HG03575 (cell line): ENCODE data around the gene HJURP.

Source experiments
- ATAC-seq: cut with Tn5 transposase; IDR thresholded peaks from one replicate; pipeline ENCODE4 v1.9.1; 2021; ENCODE audit not compliant: unreplicated experiment, insufficient number of reproducible peaks, low FRiP score; ENCODE audit errors: extremely low read depth

Gene HJURP

GRCh38 chr2:233818639-233819621 is 35.4 kb downstream of the HJURP start:
- ATAC-seq, result no peak

- ATAC-seq, result no peak
Measured at GRCh38 chr2:233817995-233818638, 36.2 kb downstream of the HJURP start.

- no peak for ATAC-seq
Measured at GRCh38 chr2:233817361-233817911, 36.9 kb downstream of the HJURP start.

- no peak for ATAC-seq
Measured at GRCh38 chr2:233816771-233817170, 37.6 kb downstream of the HJURP start.

GRCh38 chr2:233816334-233816733 is 38.0 kb downstream of the HJURP start:
- no peak for ATAC-seq

GRCh38 chr2:233815861-233816260 is 38.5 kb downstream of the HJURP start:
- ATAC-seq, result no peak

GRCh38 chr2:233814056-233814835 is 40.1 kb downstream of the HJURP start:
- ATAC-seq, result no peak

GRCh38 chr2:233813236-233814055 is 40.9 kb downstream of the HJURP start:
- no peak for ATAC-seq

- ATAC-seq, result no peak
Measured at GRCh38 chr2:233811732-233812131, 42.6 kb downstream of the HJURP start.

- ATAC-seq, result no peak
Measured at GRCh38 chr2:233811087-233811486, 43.2 kb downstream of the HJURP start.

GRCh38 chr2:233810385-233810784 is 44.0 kb downstream of the HJURP start:
- no peak for ATAC-seq

- no peak for ATAC-seq
Measured at GRCh38 chr2:233807966-233808935, 46.1 kb downstream of the HJURP start.

GRCh38 chr2:233807215-233807865 is 47.0 kb downstream of the HJURP start:
- no peak for ATAC-seq

- ATAC-seq, result no peak
Measured at GRCh38 chr2:233803994-233804393, 50.3 kb downstream of the HJURP start.

- ATAC-seq, result no peak
Measured at GRCh38 chr2:233803292-233803911, 50.9 kb downstream of the HJURP start.

- ATAC-seq, result no peak
Measured at GRCh38 chr2:233802132-233802815, 52.1 kb downstream of the HJURP start.
